HL-60 (cell line): ENCODE measurements around the gene NAA10.

Source experiments
- GABPA ChIP-seq: IDR thresholded peaks from 2 replicates; pipeline ENCODE4 v1.6.1; 2012; ENCODE audit warnings: low read depth
- POLR2AphosphoS5 ChIP-seq: IDR thresholded peaks from 2 replicates; pipeline ENCODE4 v1.6.1; 2012; ENCODE audit warnings: low read depth
- SPI1 ChIP-seq: IDR thresholded peaks from 2 replicates; pipeline ENCODE4 v1.6.1; 2012; ENCODE audit warnings: low read depth, mild to moderate bottlenecking, borderline replicate concordance
- TF ChIP-seq, protein P1 (sequence below): IDR thresholded peaks from one replicate; pipeline ENCODE4 v1.5.1; 2011; ENCODE audit warnings: low read length, control low read depth, inconsistent platforms; ENCODE audit not compliant: insufficient read depth
- TF ChIP-seq, protein P2 (sequence below): IDR thresholded peaks from 2 replicates; pipeline ENCODE4 v1.6.1; 2012; ENCODE audit warnings: low read depth; ENCODE audit not compliant: insufficient replicate concordance

GRCh38 chrX:153887385-153887784 lies 47.5 kb downstream of the NAA10 start:
- TF ChIP-seq, protein P1, sequence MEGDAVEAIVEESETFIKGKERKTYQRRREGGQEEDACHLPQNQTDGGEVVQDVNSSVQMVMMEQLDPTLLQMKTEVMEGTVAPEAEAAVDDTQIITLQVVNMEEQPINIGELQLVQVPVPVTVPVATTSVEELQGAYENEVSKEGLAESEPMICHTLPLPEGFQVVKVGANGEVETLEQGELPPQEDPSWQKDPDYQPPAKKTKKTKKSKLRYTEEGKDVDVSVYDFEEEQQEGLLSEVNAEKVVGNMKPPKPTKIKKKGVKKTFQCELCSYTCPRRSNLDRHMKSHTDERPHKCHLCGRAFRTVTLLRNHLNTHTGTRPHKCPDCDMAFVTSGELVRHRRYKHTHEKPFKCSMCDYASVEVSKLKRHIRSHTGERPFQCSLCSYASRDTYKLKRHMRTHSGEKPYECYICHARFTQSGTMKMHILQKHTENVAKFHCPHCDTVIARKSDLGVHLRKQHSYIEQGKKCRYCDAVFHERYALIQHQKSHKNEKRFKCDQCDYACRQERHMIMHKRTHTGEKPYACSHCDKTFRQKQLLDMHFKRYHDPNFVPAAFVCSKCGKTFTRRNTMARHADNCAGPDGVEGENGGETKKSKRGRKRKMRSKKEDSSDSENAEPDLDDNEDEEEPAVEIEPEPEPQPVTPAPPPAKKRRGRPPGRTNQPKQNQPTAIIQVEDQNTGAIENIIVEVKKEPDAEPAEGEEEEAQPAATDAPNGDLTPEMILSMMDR, result no peak
- TF ChIP-seq POLR2AphosphoS5, result no peak
- no peak for TF ChIP-seq SPI1
- no peak for TF ChIP-seq GABPA
- TF ChIP-seq, protein P2, sequence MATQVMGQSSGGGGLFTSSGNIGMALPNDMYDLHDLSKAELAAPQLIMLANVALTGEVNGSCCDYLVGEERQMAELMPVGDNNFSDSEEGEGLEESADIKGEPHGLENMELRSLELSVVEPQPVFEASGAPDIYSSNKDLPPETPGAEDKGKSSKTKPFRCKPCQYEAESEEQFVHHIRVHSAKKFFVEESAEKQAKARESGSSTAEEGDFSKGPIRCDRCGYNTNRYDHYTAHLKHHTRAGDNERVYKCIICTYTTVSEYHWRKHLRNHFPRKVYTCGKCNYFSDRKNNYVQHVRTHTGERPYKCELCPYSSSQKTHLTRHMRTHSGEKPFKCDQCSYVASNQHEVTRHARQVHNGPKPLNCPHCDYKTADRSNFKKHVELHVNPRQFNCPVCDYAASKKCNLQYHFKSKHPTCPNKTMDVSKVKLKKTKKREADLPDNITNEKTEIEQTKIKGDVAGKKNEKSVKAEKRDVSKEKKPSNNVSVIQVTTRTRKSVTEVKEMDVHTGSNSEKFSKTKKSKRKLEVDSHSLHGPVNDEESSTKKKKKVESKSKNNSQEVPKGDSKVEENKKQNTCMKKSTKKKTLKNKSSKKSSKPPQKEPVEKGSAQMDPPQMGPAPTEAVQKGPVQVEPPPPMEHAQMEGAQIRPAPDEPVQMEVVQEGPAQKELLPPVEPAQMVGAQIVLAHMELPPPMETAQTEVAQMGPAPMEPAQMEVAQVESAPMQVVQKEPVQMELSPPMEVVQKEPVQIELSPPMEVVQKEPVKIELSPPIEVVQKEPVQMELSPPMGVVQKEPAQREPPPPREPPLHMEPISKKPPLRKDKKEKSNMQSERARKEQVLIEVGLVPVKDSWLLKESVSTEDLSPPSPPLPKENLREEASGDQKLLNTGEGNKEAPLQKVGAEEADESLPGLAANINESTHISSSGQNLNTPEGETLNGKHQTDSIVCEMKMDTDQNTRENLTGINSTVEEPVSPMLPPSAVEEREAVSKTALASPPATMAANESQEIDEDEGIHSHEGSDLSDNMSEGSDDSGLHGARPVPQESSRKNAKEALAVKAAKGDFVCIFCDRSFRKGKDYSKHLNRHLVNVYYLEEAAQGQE, result no peak
